Upper lobe of right lung (tissue), 1 donor: ENCODE data around the gene CD52. TPM values are rescaled to one million over a fixed set of nuclear protein-coding genes. Genes with fewer than 3 reads are reported as not detected.

Experiments
- ATAC-seq: fragments of 200-7000 bp; cut with Tn5 transposase; one replicate; pipeline ENCODE4 v1.9.1; 2020; ENCODE audit warnings: mild to moderate bottlenecking, moderate library complexity
- DNase-seq: peaks from one replicate; pipeline ENCODE4 v3.0.0-alpha.2; 2020
- H3K27ac ChIP-seq: fragments of 200-600 bp; one replicate; pipeline ENCODE4 v1.8.0; 2022
- H3K27me3 ChIP-seq: fragments of 200-600 bp; one replicate; pipeline ENCODE4 v1.8.0; 2022; ENCODE audit warnings: mild to moderate bottlenecking
- H3K36me3 ChIP-seq: fragments of 200-600 bp; one replicate; pipeline ENCODE4 v1.8.0; 2022
- H3K4me1 ChIP-seq: fragments of 200-600 bp; one replicate; pipeline ENCODE4 v1.8.0; 2022
- H3K4me3 ChIP-seq: fragments of 200-600 bp; one replicate; pipeline ENCODE4 v1.8.0; 2022; ENCODE audit warnings: mild to moderate bottlenecking
- H3K9me3 ChIP-seq: fragments of 200-600 bp; one replicate; pipeline ENCODE4 v1.8.0; 2022
- CTCF ChIP-seq: fragments of 200-600 bp; IDR thresholded peaks from one replicate; pipeline ENCODE4 v1.8.0; 2022; ENCODE audit warnings: antibody characterized with exemption
- intact Hi-C: fragments of 100-400 bp; cut with DNase I; formaldehyde crosslinking; loops from one replicate; pipeline ENCODE4 v1.11.0; 2022
- total RNA-seq: library from RNA; stranded (reverse); fragmentation: NEBNext Ultra II Directional; extraction: Animal tissue kit (Norgen Biotek cat#: 25700); gene quantifications from one replicate; pipeline ENCODE4 v1.2.1, GENCODE V29; 2021
- donor health status: DM: no; HTN: yes; CAD: no; lungs with severe emphysema.

The CD52 gene
- total RNA-seq, 1 donor from 2014 or later, result 348 TPM

GRCh38 chr1:26287033-26287711 lies 30.6 kb upstream of the CD52 start:
- no peaks in the 10 kb centered on the region for H3K9me3 ChIP-seq
- H3K4me3 ChIP-seq, result no peak overlapping the region
- no peaks in the 10 kb centered on the region for H3K36me3 ChIP-seq
- no peak for TF ChIP-seq CTCF
- ATAC-seq, result no peak
- intact Hi-C loops, result no loop called here
- no peaks in the 10 kb centered on the region for H3K27me3 ChIP-seq
- H3K4me1 ChIP-seq, result peaks cover 73% of the 10 kb centered on the region
- H3K27ac ChIP-seq, result peak overlapping the region; percentile 81
- no peak for DNase-seq

GRCh38 chr1:26287811-26288210 lies 29.9 kb upstream of the CD52 start:
- DNase-seq (no peak), ATAC-seq (no peak)
- Histone ChIP-seq H3K9me3 (no peaks in the 10 kb centered on the region), H3K4me1 (peaks cover 73% of the 10 kb centered on the region), H3K4me3 (no peak overlapping the region), H3K36me3 (no peaks in the 10 kb centered on the region), H3K27me3 (no peaks in the 10 kb centered on the region), H3K27ac (peak overlapping the region; percentile 81)
- TF ChIP-seq CTCF, result no peak
- intact Hi-C loops, result no loop called here

GRCh38 chr1:26288311-26288941 lies 29.3 kb upstream of the CD52 start:
- no peaks in the 10 kb centered on the region for H3K36me3 ChIP-seq
- DNase-seq (no peak), ATAC-seq (peak; percentile 4)
- H3K4me1 ChIP-seq, result peaks cover 73% of the 10 kb centered on the region
- no peaks in the 10 kb centered on the region for H3K9me3 ChIP-seq
- intact Hi-C loops, result no loop called here
- no peak overlapping the region for H3K4me3 ChIP-seq
- TF ChIP-seq CTCF, result no peak
- no peaks in the 10 kb centered on the region for H3K27me3 ChIP-seq
- peak overlapping the region; percentile 81 for H3K27ac ChIP-seq

- no peak for TF ChIP-seq CTCF
- intact Hi-C loops, result no loop called here
- peak; percentile 67 for ATAC-seq
- Histone ChIP-seq H3K27me3 (no peaks in the 10 kb centered on the region), H3K36me3 (no peaks in the 10 kb centered on the region), H3K4me1 (peaks cover 67% of the 10 kb centered on the region), H3K4me3 (no peak overlapping the region), H3K9me3 (no peaks in the 10 kb centered on the region), H3K27ac (peak overlapping the region; percentile 81)
- peak; percentile 85 for DNase-seq
Observed at GRCh38 chr1:26289158-26290059, 28.3 kb upstream of the CD52 start.

- Histone ChIP-seq H3K4me1 (peaks cover 58% of the 10 kb centered on the region), H3K27me3 (no peaks in the 10 kb centered on the region), H3K9me3 (no peaks in the 10 kb centered on the region), H3K4me3 (no peak overlapping the region), H3K36me3 (no peaks in the 10 kb centered on the region), H3K27ac (peak overlapping the region; percentile 81)
- ATAC-seq (peak; percentile 56), DNase-seq (no peak)
- TF ChIP-seq CTCF, result no peak
- intact Hi-C loops, result no loop called here
Observed at GRCh38 chr1:26290122-26290881, 27.5 kb upstream of the CD52 start.
